Gastrocnemius medialis (tissue), 4 donors: ENCODE measurements around the gene AACS.

Experiments
- POLR2A ChIP-seq, 2 donors: fragments of 450-650 bp; IDR thresholded peaks; one replicate each; pipeline ENCODE4 v1.6.1; 2017; ENCODE audit warnings: antibody characterized with exemption in 2 of 2, mild to moderate bottlenecking in 2 of 2, moderate library complexity in 2 of 2
- TF ChIP-seq, protein P1 (sequence below), 5 experiments: fragments of 450-650 bp in 3 of 5; fragments of 200-600 bp in 2 of 5; sonication (generic) in 2 of 5; IDR thresholded peaks in 4 of 5; conservative IDR thresholded peaks in 1 of 5; 1 replicate in 4 of 5; 2 replicates in 1 of 5; pipeline ENCODE4 v1.5.1; 2016 to 2019; ENCODE audit warnings: antibody characterized with exemption in 5 of 5, mild to moderate bottlenecking in 3 of 5, moderate library complexity in 3 of 5

DNA sequence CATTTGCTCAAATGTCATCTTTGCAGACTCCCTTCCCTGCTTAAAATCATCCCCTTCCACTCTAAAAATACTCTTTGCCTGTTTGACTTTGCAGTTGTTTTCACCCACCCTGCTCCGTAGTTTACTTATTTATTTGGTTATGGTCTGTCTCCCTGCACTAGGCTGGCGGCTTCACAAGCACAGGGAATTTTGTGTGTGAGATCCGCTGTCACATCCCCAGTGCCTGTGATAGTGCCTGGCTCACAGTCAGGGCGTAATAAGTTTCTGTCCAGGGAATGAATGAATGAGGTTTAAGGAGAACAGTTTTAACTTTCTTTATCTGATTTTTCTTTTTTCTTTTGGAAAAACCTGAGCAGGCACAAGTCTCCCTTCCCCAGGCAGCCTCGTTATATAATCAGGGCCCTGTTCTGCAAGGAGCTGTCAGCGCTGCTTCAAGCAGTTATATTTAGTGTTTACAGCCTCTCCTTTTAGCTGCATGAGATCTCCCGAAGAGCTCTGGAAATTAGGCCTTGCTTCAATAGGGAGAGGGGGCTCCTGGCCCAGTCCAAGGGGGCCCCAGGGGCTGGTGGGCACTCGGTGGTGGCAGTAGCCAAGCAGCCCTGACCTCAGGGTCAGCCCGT is 107.1 kb downstream of the AACS start:
- TF ChIP-seq, protein P1, sequence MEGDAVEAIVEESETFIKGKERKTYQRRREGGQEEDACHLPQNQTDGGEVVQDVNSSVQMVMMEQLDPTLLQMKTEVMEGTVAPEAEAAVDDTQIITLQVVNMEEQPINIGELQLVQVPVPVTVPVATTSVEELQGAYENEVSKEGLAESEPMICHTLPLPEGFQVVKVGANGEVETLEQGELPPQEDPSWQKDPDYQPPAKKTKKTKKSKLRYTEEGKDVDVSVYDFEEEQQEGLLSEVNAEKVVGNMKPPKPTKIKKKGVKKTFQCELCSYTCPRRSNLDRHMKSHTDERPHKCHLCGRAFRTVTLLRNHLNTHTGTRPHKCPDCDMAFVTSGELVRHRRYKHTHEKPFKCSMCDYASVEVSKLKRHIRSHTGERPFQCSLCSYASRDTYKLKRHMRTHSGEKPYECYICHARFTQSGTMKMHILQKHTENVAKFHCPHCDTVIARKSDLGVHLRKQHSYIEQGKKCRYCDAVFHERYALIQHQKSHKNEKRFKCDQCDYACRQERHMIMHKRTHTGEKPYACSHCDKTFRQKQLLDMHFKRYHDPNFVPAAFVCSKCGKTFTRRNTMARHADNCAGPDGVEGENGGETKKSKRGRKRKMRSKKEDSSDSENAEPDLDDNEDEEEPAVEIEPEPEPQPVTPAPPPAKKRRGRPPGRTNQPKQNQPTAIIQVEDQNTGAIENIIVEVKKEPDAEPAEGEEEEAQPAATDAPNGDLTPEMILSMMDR (IDR thresholded peaks at IDR 0.05 in 4 of 5, conservative IDR thresholded peaks at IDR 0.05 in 1 of 5), result no peak
- TF ChIP-seq POLR2A (IDR thresholded peaks at IDR 0.05), result no peak
